SJSA1 (cell line): ENCODE results near the gene CAVIN1. TPM values are rescaled to one million over a fixed set of nuclear protein-coding genes. Genes with fewer than 3 reads are reported as not detected.
"Not testable (repeated sequence)": the region's sequence is repeated elsewhere in the genome, so short reads cannot be mapped to it uniquely, and the experiment has no call there.

Experiments used
- DNase-seq, 2 experiments: peaks; one replicate each; pipeline ENCODE4 v3.0.0-alpha.2; 2015 to 2020; ENCODE audit warnings: low spot score in 2 of 2, low read depth in 1 of 2
- H3K27ac ChIP-seq: fragments of 250-450 bp; sonication (Bioruptor Pico); 2 replicates; pipeline ENCODE4 v1.5.1; 2020; ENCODE audit warnings: mild to moderate bottlenecking, moderate library complexity
- H3K27me3 ChIP-seq: fragments of 250-450 bp; sonication (Bioruptor Pico); replicated peaks from 2 replicates; pipeline ENCODE4 v1.5.1; 2020; ENCODE audit warnings: mild to moderate bottlenecking, moderate library complexity
- H3K36me3 ChIP-seq: fragments of 250-450 bp; sonication (Bioruptor Pico); 2 replicates; pipeline ENCODE4 v1.5.1; 2020; ENCODE audit warnings: mild to moderate bottlenecking
- H3K4me1 ChIP-seq: fragments of 250-450 bp; sonication (Bioruptor Pico); replicated peaks from 2 replicates; pipeline ENCODE4 v1.6.1; 2021; ENCODE audit warnings: mild to moderate bottlenecking
- H3K4me3 ChIP-seq: fragments of 250-450 bp; sonication (Bioruptor Pico); 2 replicates; pipeline ENCODE4 v1.5.1; 2020; ENCODE audit warnings: mild to moderate bottlenecking
- H3K9me3 ChIP-seq: fragments of 250-450 bp; sonication (Bioruptor Pico); replicated peaks from 2 replicates; pipeline ENCODE4 v1.5.1; 2020; ENCODE audit warnings: mild to moderate bottlenecking
- total RNA-seq: library from RNA; depleted of rRNA; stranded (reverse); fragments of >200 nt; shearing (Covaris generic); gene quantifications from 2 replicates; pipeline ENCODE4 v1.2.3, GENCODE V29; 2014

The CAVIN1 gene
- total RNA-seq, 1 experiment from 2014 or later = 319 TPM

- H3K36me3 ChIP-seq = peaks cover 48% of the 10 kb centered on the region
Measured at GRCh38 chr17:42421507-42422338, 1.3 kb downstream of the CAVIN1 start.

DNA sequence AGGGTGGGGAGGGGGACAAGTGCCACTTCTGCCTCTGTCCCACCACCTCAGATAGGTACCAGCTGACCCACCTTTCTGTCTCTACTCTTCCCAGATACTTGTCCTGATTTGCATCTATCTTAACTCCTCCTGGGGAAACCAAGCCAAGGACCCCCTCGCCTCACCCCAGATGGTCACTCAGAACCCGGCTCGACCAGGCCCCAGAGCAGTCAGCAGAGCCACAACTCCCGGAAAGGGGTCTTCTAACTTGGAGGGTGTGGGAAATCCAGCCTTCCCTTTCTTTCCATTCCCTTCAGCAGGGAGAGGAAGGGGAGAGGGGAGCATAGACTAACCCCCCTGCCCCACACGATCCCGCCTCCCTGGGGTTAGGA, 1.9 kb downstream of the CAVIN1 start:
- H3K27me3 ChIP-seq = no peaks in the 10 kb centered on the region
- peak overlapping the region; percentile 78 for H3K4me3 ChIP-seq
- H3K27ac ChIP-seq = peak overlapping the region; percentile 85
- DNase-seq = no peak
- H3K9me3 ChIP-seq = no peaks in the 10 kb centered on the region
- H3K4me1 ChIP-seq = peaks cover 33% of the 10 kb centered on the region
- H3K36me3 ChIP-seq = peaks cover 52% of the 10 kb centered on the region

More at GRCh38 chr17:42421507-42422338, 1.3 kb downstream of the CAVIN1 start:
- Histone ChIP-seq H3K4me3 (peak overlapping the region; percentile 78), H3K4me1 (peaks cover 33% of the 10 kb centered on the region), H3K27ac (peak overlapping the region; percentile 85), H3K9me3 (no peaks in the 10 kb centered on the region), H3K27me3 (no peaks in the 10 kb centered on the region)
- peak; percentile 58 to 81 for DNase-seq

DNA sequence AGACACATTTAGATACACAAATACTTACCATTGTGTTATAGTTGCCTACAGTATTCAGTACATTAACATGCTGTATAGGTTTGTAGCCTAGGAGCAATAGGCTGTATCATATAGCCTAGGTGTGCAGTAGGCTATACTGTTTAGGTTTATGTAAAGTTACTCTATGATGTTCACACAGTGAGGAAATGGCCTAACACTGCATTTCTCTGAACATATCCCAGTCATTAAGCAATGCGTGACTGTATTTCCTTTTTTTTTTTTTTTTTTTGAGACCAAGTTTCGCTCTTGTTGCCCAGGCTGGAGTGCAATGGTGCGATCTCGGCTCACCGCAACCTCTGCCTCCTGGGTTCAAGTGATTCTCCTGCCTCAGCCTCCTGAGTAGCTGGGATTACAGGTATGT, 5.1 kb downstream of the CAVIN1 start:
- peaks cover 69% of the 10 kb centered on the region for H3K36me3 ChIP-seq
- H3K27ac ChIP-seq, H3K4me3 ChIP-seq, DNase-seq, H3K9me3 ChIP-seq, H3K27me3 ChIP-seq: not testable (repeated sequence)
- peaks cover 24% of the 10 kb centered on the region for H3K4me1 ChIP-seq

DNA sequence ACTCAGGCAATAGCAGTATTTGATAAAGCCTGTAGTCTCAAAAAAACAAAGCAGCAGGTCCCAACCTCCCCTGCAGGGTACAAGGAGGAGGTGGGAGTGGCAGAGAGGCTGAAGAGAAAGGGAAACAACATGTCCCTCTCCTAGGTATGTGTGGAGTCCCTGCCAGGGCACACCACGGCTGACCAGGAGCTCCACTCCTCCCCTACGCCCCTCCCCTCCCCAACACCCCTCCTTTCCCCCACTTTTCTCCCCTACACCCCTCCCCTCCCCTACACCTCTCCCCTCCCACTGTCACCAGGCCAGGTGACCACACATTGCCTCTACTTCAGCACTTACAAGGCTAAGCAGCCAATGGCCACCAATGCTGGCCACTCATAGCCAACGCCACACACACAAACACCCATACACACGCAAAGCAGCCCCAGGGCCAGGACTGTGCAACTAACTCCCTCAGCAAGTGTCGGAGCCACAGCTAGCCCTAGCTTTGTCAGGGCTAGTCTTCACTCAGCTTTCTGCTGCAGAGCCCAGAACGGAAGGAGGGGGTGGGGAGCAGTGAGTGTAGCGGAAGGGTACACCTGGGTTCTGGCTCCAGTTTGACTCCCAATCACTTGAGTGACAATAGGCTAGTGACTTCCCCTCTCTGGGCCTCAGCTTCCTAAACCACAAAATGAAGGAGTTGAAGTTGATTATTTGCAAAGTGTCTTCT, 8.2 kb downstream of the CAVIN1 start:
- no peak overlapping the region for H3K27ac ChIP-seq
- peaks cover 17% of the 10 kb centered on the region for H3K4me1 ChIP-seq
- H3K4me3 ChIP-seq = no peak overlapping the region

GRCh38 chr17:42413464-42414040, 9.5 kb downstream of the CAVIN1 start:
- H3K27ac ChIP-seq = no peak overlapping the region
- no peaks in the 10 kb centered on the region for H3K9me3 ChIP-seq
- no peak overlapping the region for H3K4me3 ChIP-seq
- peaks cover 24% of the 10 kb centered on the region for H3K4me1 ChIP-seq
- no peak for DNase-seq
- peaks cover 64% of the 10 kb centered on the region for H3K36me3 ChIP-seq
- no peaks in the 10 kb centered on the region for H3K27me3 ChIP-seq

More for the DNA sequence above, 8.2 kb downstream of the CAVIN1 start:
- Histone ChIP-seq H3K27me3 (no peaks in the 10 kb centered on the region), H3K9me3 (no peaks in the 10 kb centered on the region), H3K36me3 (peaks cover 66% of the 10 kb centered on the region)
- DNase-seq = no peak

GRCh38 chr17:42411905-42412679, 11.0 kb downstream of the CAVIN1 start:
- Histone ChIP-seq H3K27me3 (no peaks in the 10 kb centered on the region), H3K4me3 (no peak overlapping the region), H3K9me3 (no peaks in the 10 kb centered on the region), H3K36me3 (peaks cover 54% of the 10 kb centered on the region), H3K4me1 (peaks cover 28% of the 10 kb centered on the region), H3K27ac (no peak overlapping the region)
- no peak for DNase-seq

GRCh38 chr17:42411361-42411760, 11.7 kb downstream of the CAVIN1 start:
- Histone ChIP-seq H3K27ac (no peak overlapping the region), H3K9me3 (no peaks in the 10 kb centered on the region), H3K4me1 (peaks cover 32% of the 10 kb centered on the region), H3K36me3 (peaks cover 48% of the 10 kb centered on the region), H3K27me3 (no peaks in the 10 kb centered on the region), H3K4me3 (no peak overlapping the region)
- no peak for DNase-seq

DNA sequence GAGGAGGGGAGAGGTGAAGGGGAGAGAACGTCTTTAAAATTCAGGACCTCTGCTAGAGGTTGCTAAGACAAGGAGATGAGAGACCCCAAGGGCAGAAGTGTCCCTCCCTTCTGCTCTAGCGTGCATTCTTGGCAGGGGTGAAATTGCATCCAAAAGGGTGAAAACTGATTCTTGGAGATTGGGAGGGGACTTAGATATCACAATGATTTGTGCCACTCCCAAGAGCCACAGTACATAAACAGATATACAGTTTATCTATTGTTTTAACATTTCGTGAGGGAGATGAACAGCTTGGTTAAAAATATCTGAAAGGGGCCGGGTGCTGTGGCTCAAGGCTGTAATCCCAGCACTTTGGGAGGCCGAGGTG, 12.8 kb downstream of the CAVIN1 start:
- Histone ChIP-seq H3K27me3 (no peaks in the 10 kb centered on the region), H3K27ac (peak overlapping the region; percentile 44; the same call in 1 of the 2 replicates), H3K4me3 (no peak overlapping the region), H3K4me1 (peaks cover 32% of the 10 kb centered on the region), H3K36me3 (peaks cover 47% of the 10 kb centered on the region), H3K9me3 (no peaks in the 10 kb centered on the region)
- DNase-seq = no peak

DNA sequence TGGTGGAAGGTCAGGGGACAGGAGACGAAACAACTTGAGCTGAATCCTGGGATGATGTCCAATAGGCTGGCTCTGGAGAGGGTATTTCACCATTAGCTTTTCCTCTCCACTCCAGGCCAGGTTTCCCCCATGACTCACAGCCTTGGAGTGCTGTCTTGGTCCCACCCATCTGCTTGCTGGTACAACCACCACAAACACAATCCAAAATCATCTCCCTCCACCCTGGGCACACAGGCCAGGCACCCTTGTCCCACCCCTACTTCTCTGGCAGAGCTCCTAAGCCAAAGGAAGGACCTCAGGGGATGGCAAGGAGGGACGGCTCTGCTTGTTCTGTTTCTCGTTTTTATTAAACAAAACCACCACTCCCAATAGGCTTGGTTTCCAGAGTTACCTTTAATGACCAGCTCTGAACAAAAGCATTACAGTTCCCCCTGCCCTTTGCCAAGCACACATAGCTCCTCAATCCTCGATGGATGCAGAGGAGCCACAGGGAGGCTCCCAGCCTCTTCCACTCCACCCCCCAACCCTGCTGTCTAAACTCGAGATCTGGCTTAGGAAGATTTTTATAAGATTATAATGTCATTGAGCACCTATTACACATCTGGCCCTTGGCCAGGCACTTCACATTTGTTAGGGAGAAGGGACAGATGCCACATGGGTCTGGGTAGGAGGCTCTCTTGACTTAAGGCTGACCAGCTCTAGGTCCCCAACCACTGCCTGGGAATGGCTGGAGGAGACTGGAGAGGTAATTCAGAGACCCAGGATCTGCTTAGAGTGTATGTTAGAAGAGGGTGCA, 13.3 kb downstream of the CAVIN1 start:
- H3K4me1 ChIP-seq = peaks cover 32% of the 10 kb centered on the region
- H3K36me3 ChIP-seq = peaks cover 49% of the 10 kb centered on the region
- no peak overlapping the region for H3K4me3 ChIP-seq
- no peaks in the 10 kb centered on the region for H3K9me3 ChIP-seq
- H3K27me3 ChIP-seq = no peaks in the 10 kb centered on the region
- peak overlapping the region; percentile 44 for H3K27ac ChIP-seq
- DNase-seq = peak; percentile 71 to 82

GRCh38 chr17:42408061-42408460, 15.0 kb downstream of the CAVIN1 start:
- H3K36me3 ChIP-seq = peaks cover 60% of the 10 kb centered on the region
- H3K4me3 ChIP-seq = no peak overlapping the region
- H3K9me3 ChIP-seq = no peaks in the 10 kb centered on the region
- peaks cover 32% of the 10 kb centered on the region for H3K4me1 ChIP-seq
- DNase-seq = no peak
- H3K27me3 ChIP-seq = no peaks in the 10 kb centered on the region
- no peak overlapping the region for H3K27ac ChIP-seq

DNA sequence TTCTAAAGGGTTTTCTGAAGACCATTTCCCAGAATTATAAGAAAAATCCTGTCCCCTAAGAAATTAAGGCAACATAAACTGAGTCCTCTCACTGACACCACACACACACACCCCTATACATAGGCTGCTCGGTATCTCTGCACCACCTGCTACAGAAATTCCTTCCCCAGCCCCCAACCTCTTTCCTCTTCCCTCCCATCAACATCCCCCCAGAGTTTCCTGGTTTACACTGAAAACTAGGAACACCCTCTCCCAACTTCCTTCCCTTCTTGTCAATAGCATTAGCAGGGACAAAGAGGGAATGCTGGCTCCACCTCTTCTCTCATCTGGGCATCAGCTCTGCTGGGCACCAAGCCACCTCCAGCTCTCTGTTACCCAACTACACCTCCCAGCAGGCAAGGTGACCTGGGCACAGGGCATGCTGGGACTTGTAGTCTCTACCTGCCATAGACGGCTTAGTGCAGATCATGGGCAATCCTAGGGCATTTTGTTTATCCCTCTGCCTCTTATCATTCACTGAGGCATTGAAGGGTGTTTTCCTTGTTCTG, 15.7 kb downstream of the CAVIN1 start:
- Histone ChIP-seq H3K27ac (no peak overlapping the region), H3K27me3 (no peaks in the 10 kb centered on the region), H3K4me3 (no peak overlapping the region), H3K36me3 (peaks cover 64% of the 10 kb centered on the region), H3K9me3 (no peaks in the 10 kb centered on the region), H3K4me1 (peaks cover 32% of the 10 kb centered on the region)
- DNase-seq = peak in 1 of 2 experiments; percentile 50

DNA sequence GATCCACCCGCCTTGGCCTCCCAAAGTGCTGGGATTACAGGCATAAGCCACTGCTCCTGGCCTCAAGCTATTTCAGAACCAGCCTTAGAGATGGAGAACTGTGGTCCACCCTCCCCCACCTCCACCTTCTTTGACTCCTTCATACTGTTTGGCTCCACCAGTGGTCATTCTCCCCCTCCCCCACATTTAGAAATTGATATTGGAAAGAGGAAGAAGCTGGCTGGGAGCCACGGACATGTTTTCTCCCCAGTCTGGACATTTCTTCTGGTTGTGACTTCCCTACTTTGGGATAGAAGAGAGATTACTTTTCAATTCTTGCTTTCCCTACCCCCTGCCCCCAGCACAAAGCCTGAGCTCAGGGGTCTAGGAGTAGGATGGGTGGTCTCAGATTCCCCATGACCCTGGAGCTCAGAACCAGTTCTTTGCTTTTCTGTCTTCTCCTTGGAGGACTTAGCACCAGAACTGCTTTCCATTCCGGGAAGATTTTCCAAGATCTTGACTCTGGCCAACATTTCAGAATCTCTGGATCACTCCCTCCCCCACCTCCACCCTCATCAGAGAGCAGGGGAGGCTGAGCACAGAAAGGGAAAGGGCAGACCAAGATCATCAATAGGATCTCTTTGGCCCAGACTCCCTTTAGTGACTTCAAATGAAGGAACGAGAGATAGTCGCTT, 16.3 kb downstream of the CAVIN1 start:
- DNase-seq = no peak
- Histone ChIP-seq H3K27ac (no peak overlapping the region), H3K4me1 (peaks cover 32% of the 10 kb centered on the region), H3K4me3 (no peak overlapping the region), H3K9me3 (no peaks in the 10 kb centered on the region), H3K36me3 (peaks cover 67% of the 10 kb centered on the region), H3K27me3 (no peaks in the 10 kb centered on the region)
